WTC11 (cell line): ENCODE data around the gene CKM. TPM values are rescaled to one million over a fixed set of nuclear protein-coding genes. Genes with fewer than 3 reads are reported as not detected.
A peak's percentile ranks its signal among the peaks of the same experiment; 100 is the strongest.

Source experiments
- ATAC-seq: fragments of 200-7000 bp; cut with Tn5 transposase; 2 replicates; pipeline ENCODE4 v1.10.0; 2021; ENCODE audit warnings: mild to moderate bottlenecking, moderate library complexity
- CTCF ChIA-PET: fragments of 300-600 bp; sonication (Branson Sonifier 250); formaldehyde crosslinking; loops from one replicate; lab custom pipeline; 2021; ENCODE audit warnings: antibody characterized with exemption; lab: Charles Lee
- POLR2A ChIA-PET: fragments of 350-600 bp; sonication (Branson Sonifier 250); formaldehyde crosslinking; loops from one replicate; lab custom pipeline; 2021; ENCODE audit warnings: antibody characterized with exemption; lab: Charles Lee
- DNase-seq: peaks from one replicate; pipeline ENCODE4 v3.0.0; 2021; ENCODE audit warnings: low spot score
- H3K27ac Mint-ChIP-seq: 2 replicates; pipeline ENCODE4 v1.8.0; 2021; ENCODE audit warnings: mixed read lengths
- H3K27me3 Mint-ChIP-seq: 2 replicates; pipeline ENCODE4 v1.8.0; 2021; ENCODE audit warnings: low read depth, mild to moderate bottlenecking, moderate library complexity, mixed read lengths
- H3K36me3 Mint-ChIP-seq: 2 replicates; pipeline ENCODE4 v1.8.0; 2021; ENCODE audit warnings: mixed read lengths
- H3K4me1 Mint-ChIP-seq: 2 replicates; pipeline ENCODE4 v1.8.0; 2022; ENCODE audit warnings: mixed read lengths
- H3K4me3 Mint-ChIP-seq: 2 replicates; pipeline ENCODE4 v1.8.0; 2021; ENCODE audit warnings: mild to moderate bottlenecking, moderate library complexity, mixed read lengths
- H3K9me3 Mint-ChIP-seq: 2 replicates; pipeline ENCODE4 v1.8.0; 2021; ENCODE audit warnings: mixed read lengths
- AR ChIP-seq: fragments of 250-450 bp; sonication (Bioruptor Pico); IDR thresholded peaks from 2 replicates; pipeline ENCODE4 v1.9.0; 2021; ENCODE audit warnings: mild to moderate bottlenecking
- ARID4B ChIP-seq: sonication (generic); formaldehyde crosslinking; IDR thresholded peaks from 2 replicates; pipeline ENCODE4 v1.8.0; 2023; ENCODE audit warnings: missing genetic modification reagents, mild to moderate bottlenecking, borderline replicate concordance
- CTCF ChIP-seq: fragments of 200-600 bp; IDR thresholded peaks from 2 replicates; pipeline ENCODE4 v1.8.0; 2022; ENCODE audit warnings: antibody characterized with exemption
- E2F5 ChIP-seq: sonication (generic); formaldehyde crosslinking; IDR thresholded peaks from 2 replicates; pipeline ENCODE4 v1.8.1; 2022; ENCODE audit warnings: mild to moderate bottlenecking, moderate library complexity, missing genetic modification reagents
- EMX1 ChIP-seq: fragments of 250-450 bp; sonication (Bioruptor Pico); IDR thresholded peaks from 2 replicates; pipeline ENCODE4 v1.8.0; 2021; ENCODE audit warnings: mild to moderate bottlenecking
- FOXP1 ChIP-seq: sonication (generic); formaldehyde crosslinking; IDR thresholded peaks from 2 replicates; pipeline ENCODE4 v1.8.0; 2022; ENCODE audit warnings: missing genetic modification reagents, mild to moderate bottlenecking, moderate library complexity, borderline replicate concordance
- GRHL2 ChIP-seq: fragments of 250-450 bp; sonication (Bioruptor Pico); IDR thresholded peaks from 2 replicates; pipeline ENCODE4 v1.8.0; 2022; ENCODE audit warnings: mild to moderate bottlenecking, moderate library complexity; ENCODE audit not compliant: insufficient replicate concordance, severe bottlenecking
- IRF2 ChIP-seq: sonication (generic); formaldehyde crosslinking; IDR thresholded peaks from 2 replicates; pipeline ENCODE4 v1.8.0; 2022; ENCODE audit warnings: low read depth, missing genetic modification reagents, borderline replicate concordance
- JAZF1 ChIP-seq: fragments of 250-450 bp; sonication (Bioruptor Pico); IDR thresholded peaks from 2 replicates; pipeline ENCODE4 v1.9.0; 2021; ENCODE audit warnings: moderate library complexity, mild to moderate bottlenecking, inconsistent platforms
- MXD4 ChIP-seq: fragments of 250-450 bp; sonication (Bioruptor Pico); IDR thresholded peaks from 2 replicates; pipeline ENCODE4 v1.8.0; 2021; ENCODE audit warnings: mild to moderate bottlenecking, moderate library complexity, borderline replicate concordance
- NFATC4 ChIP-seq: fragments of 250-450 bp; sonication (Bioruptor Pico); IDR thresholded peaks from 2 replicates; pipeline ENCODE4 v1.9.0; 2021; ENCODE audit warnings: mild to moderate bottlenecking
- PRRX2 ChIP-seq: fragments of 250-450 bp; sonication (Bioruptor Pico); IDR thresholded peaks from 2 replicates; pipeline ENCODE4 v1.8.0; 2021; ENCODE audit warnings: mild to moderate bottlenecking
- SP1 ChIP-seq: sonication (generic); formaldehyde crosslinking; conservative IDR thresholded peaks from 2 replicates; pipeline ENCODE4 v1.8.1; 2022; ENCODE audit warnings: missing genetic modification reagents
- ZNF263 ChIP-seq: sonication (generic); formaldehyde crosslinking; IDR thresholded peaks from 2 replicates; pipeline ENCODE4 v1.8.1; 2022; ENCODE audit warnings: low read depth, mild to moderate bottlenecking, moderate library complexity, missing genetic modification reagents
- ZNF317 ChIP-seq: sonication (generic); formaldehyde crosslinking; IDR thresholded peaks from 2 replicates; pipeline ENCODE4 v1.8.1; 2023; ENCODE audit warnings: low read depth, mild to moderate bottlenecking, moderate library complexity, missing genetic modification reagents, borderline replicate concordance
- ZNF396 ChIP-seq: fragments of 250-450 bp; sonication (Bioruptor Pico); IDR thresholded peaks from 2 replicates; pipeline ENCODE4 v1.8.0; 2021; ENCODE audit warnings: mild to moderate bottlenecking, moderate library complexity, borderline replicate concordance
- ZNF532 ChIP-seq: fragments of 250-450 bp; sonication (Bioruptor Pico); IDR thresholded peaks from 2 replicates; pipeline ENCODE4 v1.9.0; 2021; ENCODE audit warnings: mild to moderate bottlenecking, borderline replicate concordance
- total RNA-seq: library from RNA; stranded (reverse); gene quantifications from 3 replicates; pipeline ENCODE4 v1.2.3, GENCODE V29; 2021

Gene CKM
- total RNA-seq, 1 experiment from 2014 or later: not detected

GRCh38 chr19:45279587-45280192 is 43.0 kb downstream of the CKM start:
- POLR2A ChIA-PET: no interaction called here
- H3K4me3 Mint-ChIP-seq: no peak overlapping the region

GRCh38 chr19:45278087-45278486 is 44.6 kb downstream of the CKM start:
- CTCF ChIA-PET: no interaction called here
- H3K4me3 Mint-ChIP-seq: no peak overlapping the region
- DNase-seq: no peak
- no peak for ATAC-seq
- H3K4me1 Mint-ChIP-seq: no peaks in the 10 kb centered on the region
- H3K27ac Mint-ChIP-seq: no peak overlapping the region
- no peaks in the 10 kb centered on the region for H3K9me3 Mint-ChIP-seq
- POLR2A ChIA-PET: no interaction called here
- H3K27me3 Mint-ChIP-seq: no peaks in the 10 kb centered on the region
- H3K36me3 Mint-ChIP-seq: peaks cover 28% of the 10 kb centered on the region
- TF ChIP-seq FOXP1 (CRISPR knock-in tag) (no peak), GRHL2 (CRISPR knock-in tag) (no peak), PRRX2 (CRISPR knock-in tag) (no peak), AR (CRISPR knock-in tag) (no peak), NFATC4 (no peak), ZNF532 (CRISPR knock-in tag) (no peak), ZNF263 (no peak), IRF2 (CRISPR knock-in tag) (no peak), ZNF317 (CRISPR knock-in tag) (no peak), JAZF1 (CRISPR knock-in tag) (no peak), SP1 (CRISPR knock-in tag) (no peak), MXD4 (no peak), ZNF396 (no peak), ARID4B (no peak)

More at GRCh38 chr19:45279587-45280192, 43.0 kb downstream of the CKM start:
- ATAC-seq (no peak), DNase-seq (no peak)
- peaks cover 29% of the 10 kb centered on the region for H3K36me3 Mint-ChIP-seq
- peak overlapping the region; percentile 44; the same call in 1 of the 2 replicates for H3K27ac Mint-ChIP-seq
- H3K4me1 Mint-ChIP-seq: no peaks in the 10 kb centered on the region
- no peaks in the 10 kb centered on the region for H3K27me3 Mint-ChIP-seq
- CTCF ChIA-PET: no interaction called here
- TF ChIP-seq EMX1 (CRISPR knock-in tag) (no peak), E2F5 (CRISPR knock-in tag) (no peak), CTCF (no peak), IRF2 (CRISPR knock-in tag) (no peak)
- peaks cover 7% of the 10 kb centered on the region for H3K9me3 Mint-ChIP-seq
